H1 (cell line): Measurements from ENCODE around the gene RNF175. TPM values are rescaled to one million over a fixed set of nuclear protein-coding genes. Genes with fewer than 3 reads are reported as not detected.

Experiments used
- CTCF ChIA-PET: fragments of 300-600 bp; sonication (Branson Sonifier 250); formaldehyde crosslinking; loops from one replicate; lab custom pipeline; 2021; ENCODE audit not compliant: partially characterized antibody; lab: Charles Lee
- POLR2A ChIA-PET: fragments of 300-600 bp; sonication (Branson Sonifier 250); formaldehyde crosslinking; loops from one replicate; lab custom pipeline; 2021; ENCODE audit warnings: inconsistent platforms; ENCODE audit not compliant: partially characterized antibody; lab: Charles Lee
- DNase-seq, 2 experiments: peaks; one replicate each; pipeline versions ENCODE4 v3.0.0 to v3.0.0-alpha.2; 2010 to 2022; ENCODE audit warnings: low spot score in 2 of 2, low read depth in 1 of 2, mixed read lengths in 1 of 2
- FAIRE-seq: peaks from 2 replicates; lab custom pipeline; 2011; peaks lifted over from hg19 to GRCh38; lab: Jason Lieb, UNC
- H2AFZ ChIP-seq: 2 replicates; pipeline ENCODE4 v1.8.1; 2012; ENCODE audit warnings: low read length, inconsistent platforms
- H2AK5ac ChIP-seq: 2 replicates; pipeline ENCODE4 v1.6.1; 2013; ENCODE audit warnings: low read depth, low read length
- H2BK120ac ChIP-seq: replicated peaks from 2 replicates; pipeline ENCODE3; 2013; ENCODE audit warnings: low read depth, low read length, inconsistent platforms
- H2BK12ac ChIP-seq: 2 replicates; pipeline ENCODE4 v1.6.1; 2013; ENCODE audit warnings: low read depth, low read length
- H2BK15ac ChIP-seq: 2 replicates; pipeline ENCODE4 v1.6.1; 2013; ENCODE audit warnings: low read length
- H2BK20ac ChIP-seq: 2 replicates; pipeline ENCODE4 v1.6.1; 2013; ENCODE audit warnings: low read length
- H2BK5ac ChIP-seq: 2 replicates; pipeline ENCODE4 v1.6.1; 2013; ENCODE audit warnings: low read depth, low read length
- H3K14ac ChIP-seq: 2 replicates; pipeline ENCODE4 v1.6.1; 2013; ENCODE audit warnings: inconsistent platforms; ENCODE audit not compliant: insufficient read length
- H3K18ac ChIP-seq: 2 replicates; pipeline ENCODE4 v1.6.1; 2013; ENCODE audit warnings: low read length; ENCODE audit errors: extremely low read depth
- H3K23ac ChIP-seq: 2 replicates; pipeline ENCODE4 v1.6.1; 2013; ENCODE audit warnings: inconsistent platforms; ENCODE audit not compliant: insufficient read length
- H3K23me2 ChIP-seq: 2 replicates; pipeline ENCODE4 v1.6.1; 2013; ENCODE audit warnings: low read depth, low read length
- H3K27ac ChIP-seq: 2 replicates; pipeline ENCODE4 v1.6.1; 2011; ENCODE audit warnings: low read depth, low read length, inconsistent platforms
- H3K27me3 ChIP-seq, 4 experiments: replicated peaks in 1 of 4; 1 replicate in 1 of 4; 2 replicates in 3 of 4; pipeline versions ENCODE4 v1.6.1 to v1.8.1; 2011 to 2013; ENCODE audit warnings: low read length in 3 of 4, mild to moderate bottlenecking in 3 of 4, inconsistent platforms in 2 of 4, mixed read lengths in 2 of 4, moderate library complexity in 1 of 4; ENCODE audit not compliant: control insufficient read depth in 3 of 4, insufficient read depth in 3 of 4; ENCODE audit errors: extremely low read depth in 1 of 4
- H3K36me3 ChIP-seq, 4 experiments: 2 replicates each; pipeline versions ENCODE4 v1.6.1 to v1.8.1; 2011 to 2013; ENCODE audit warnings: mild to moderate bottlenecking in 4 of 4, low read length in 3 of 4, moderate library complexity in 2 of 4, control low read depth in 1 of 4, inconsistent platforms in 1 of 4; ENCODE audit not compliant: insufficient read depth in 4 of 4, control insufficient read depth in 2 of 4
- H3K4ac ChIP-seq: replicated peaks from 2 replicates; pipeline ENCODE3; 2013; ENCODE audit warnings: low read length, low read depth, mixed read lengths, inconsistent platforms; ENCODE audit not compliant: insufficient read length
- H3K4me1 ChIP-seq, 4 experiments: replicated peaks in 1 of 4; 1 replicate in 1 of 4; 2 replicates in 3 of 4; pipeline versions ENCODE4 v1.6.1 to v1.8.1; 2011 to 2013; ENCODE audit warnings: low read length in 3 of 4, inconsistent platforms in 2 of 4, mixed read lengths in 1 of 4; ENCODE audit not compliant: insufficient read depth in 4 of 4, control insufficient read depth in 3 of 4
- H3K4me2 ChIP-seq, 2 experiments: 2 replicates each; pipeline versions ENCODE4 v1.6.1 to v1.8.1; 2011 to 2013; ENCODE audit warnings: low read depth in 2 of 2, low read length in 2 of 2, control low read depth in 1 of 2, inconsistent platforms in 1 of 2, mild to moderate bottlenecking in 1 of 2; ENCODE audit not compliant: insufficient read depth in 1 of 2
- H3K4me3 ChIP-seq, 4 experiments: fragments of 200-600, 300-600 bp in 1 of 4; sonication (generic), shearing (Covaris generic), sonication (Bioruptor Twin) in 1 of 4; 2 replicates each; pipeline versions ENCODE4 v1.5.1 to v1.8.1; 2011 to 2016; ENCODE audit warnings: low read length in 4 of 4, low read depth in 3 of 4, control low read depth in 2 of 4, inconsistent platforms in 2 of 4, mild to moderate bottlenecking in 2 of 4, mixed read lengths in 1 of 4, moderate library complexity in 1 of 4; ENCODE audit not compliant: insufficient read depth in 2 of 4; ENCODE audit errors: extremely low read depth in 1 of 4
- H3K56ac ChIP-seq: replicated peaks from 2 replicates; pipeline ENCODE3; 2013; ENCODE audit warnings: low read depth, mild to moderate bottlenecking, mixed read lengths, low read length, inconsistent platforms; ENCODE audit not compliant: insufficient read length
- H3K79me1 ChIP-seq: 2 replicates; pipeline ENCODE4 v1.6.1; 2013; ENCODE audit warnings: low read depth, low read length, control low read depth
- H3K79me2 ChIP-seq, 2 experiments: 2 replicates each; pipeline versions ENCODE4 v1.6.1 to v1.8.1; 2012 to 2013; ENCODE audit warnings: low read length in 2 of 2, mild to moderate bottlenecking in 2 of 2, inconsistent platforms in 1 of 2; ENCODE audit not compliant: insufficient read depth in 2 of 2, control insufficient read depth in 1 of 2
- H3K9ac ChIP-seq, 4 experiments: replicated peaks in 1 of 4; 1 replicate in 1 of 4; 2 replicates in 3 of 4; pipeline versions ENCODE4 v1.6.1 to v1.8.1; 2011 to 2013; ENCODE audit warnings: low read depth in 3 of 4, low read length in 3 of 4, control low read depth in 2 of 4, mild to moderate bottlenecking in 2 of 4, moderate library complexity in 2 of 4, inconsistent platforms in 1 of 4; ENCODE audit errors: extremely low read depth in 1 of 4
- H3K9me3 ChIP-seq, 2 experiments: 2 replicates each; pipeline versions ENCODE4 v1.6.1 to v1.8.1; 2012 to 2013; ENCODE audit warnings: mild to moderate bottlenecking in 2 of 2, moderate library complexity in 2 of 2, control low read depth in 1 of 2, inconsistent platforms in 1 of 2, low read depth in 1 of 2, low read length in 1 of 2, mixed read lengths in 1 of 2; ENCODE audit not compliant: insufficient read depth in 2 of 2
- H4K20me1 ChIP-seq, 2 experiments: replicated peaks in 1 of 2; 2 replicates each; pipeline versions ENCODE3 to v1.8.1; 2011 to 2013; ENCODE audit warnings: inconsistent platforms in 2 of 2, low read length in 2 of 2, mild to moderate bottlenecking in 1 of 2; ENCODE audit not compliant: insufficient read depth in 2 of 2, control insufficient read depth in 1 of 2
- H4K5ac ChIP-seq: 2 replicates; pipeline ENCODE4 v1.6.1; 2013; ENCODE audit warnings: low read length, low read depth, mixed read lengths, inconsistent platforms; ENCODE audit not compliant: insufficient read length
- H4K8ac ChIP-seq: 2 replicates; pipeline ENCODE4 v1.8.0; 2013; ENCODE audit warnings: mild to moderate bottlenecking, moderate library complexity, low read length, inconsistent platforms; ENCODE audit not compliant: insufficient read depth; ENCODE audit errors: extremely low read depth
- H4K91ac ChIP-seq: replicated peaks from 2 replicates; pipeline ENCODE3; 2013; ENCODE audit warnings: low read length, mixed read lengths, inconsistent platforms; ENCODE audit not compliant: insufficient read length
- EGR1 ChIP-seq: IDR thresholded peaks from 2 replicates; pipeline ENCODE4 v1.6.1; 2011; ENCODE audit warnings: low read depth, low read length, borderline replicate concordance
- MAFK ChIP-seq: IDR thresholded peaks from 2 replicates; pipeline ENCODE4 v1.6.1; 2012; ENCODE audit warnings: low read depth, mild to moderate bottlenecking, improper control_type of control experiment, low read length
- POU5F1 ChIP-seq: IDR thresholded peaks from 2 replicates; pipeline ENCODE4 v1.6.1; 2011; ENCODE audit warnings: low read depth, mild to moderate bottlenecking, low read length, moderate library complexity
- RAD21 ChIP-seq, 2 experiments: IDR thresholded peaks in 1 of 2; conservative IDR thresholded peaks in 1 of 2; 2 replicates each; pipeline ENCODE4 v1.6.1; 2011; ENCODE audit warnings: low read depth in 2 of 2, low read length in 2 of 2, improper control_type of control experiment in 1 of 2, inconsistent platforms in 1 of 2, mild to moderate bottlenecking in 1 of 2, moderate library complexity in 1 of 2
- SIN3A ChIP-seq, 2 experiments: IDR thresholded peaks in 1 of 2; conservative IDR thresholded peaks in 1 of 2; 2 replicates each; pipeline ENCODE4 v1.6.1; 2011 to 2012; ENCODE audit warnings: low read length in 2 of 2, improper control_type of control experiment in 1 of 2, low read depth in 1 of 2, mild to moderate bottlenecking in 1 of 2
- TAF7 ChIP-seq: optimal IDR thresholded peaks from 2 replicates; pipeline ENCODE3; 2011; ENCODE audit warnings: low read depth, mild to moderate bottlenecking, inconsistent platforms, low read length, moderate library complexity, borderline replicate concordance
- WGBS, 2 experiments: shearing (Covaris generic) in 1 of 2; methylation state at CpG; one replicate each; pipeline versions ENCODE4 v1.1.6 to v1.1.7; 2013 to 2015; ENCODE audit warnings: low lambda C conversion rate in 2 of 2, mixed read lengths in 2 of 2, inconsistent platforms in 1 of 2, low coverage in 1 of 2, missing lambda C conversion rate in 1 of 2; ENCODE audit not compliant: insufficient replicate concordance in 2 of 2, insufficient coverage in 1 of 2, insufficient read length in 1 of 2; ENCODE audit errors: extremely low coverage in 1 of 2, missing lambda C conversion rate in 1 of 2; 5-methylcytosine and 5-hydroxymethylcytosine counted together
- polyA plus RNA-seq, 7 experiments: library from polyadenylated mRNA; depleted of rRNA in 3 of 7; stranded (reverse) in 5 of 7; unstranded in 2 of 7; fragments of >200 nt in 5 of 7; fragments of 200-250 nt in 2 of 7; gene quantifications; 1 replicate in 5 of 7; 2 replicates in 1 of 7; 4 replicates in 1 of 7; pipeline versions ENCODE4 v1.2.1 to v1.2.3, GENCODE V29; 2011 to 2013; ENCODE audit warnings: missing spikeins in 2 of 7, mixed read lengths in 2 of 7
- total RNA-seq: library from RNA; stranded (reverse); fragmentation: NEBNext Ultra II Directional; extraction: Animal tissue kit (Norgen Biotek cat#: 25700); gene quantifications from 2 replicates; pipeline ENCODE4 v1.2.1, GENCODE V29; 2021
- TF ChIP-seq, protein P1 (sequence below), 3 experiments: IDR thresholded peaks; 1 replicate in 2 of 3; 2 replicates in 1 of 3; pipeline versions ENCODE4 v1.5.1 to v1.6.1; 2011; ENCODE audit warnings: low read length in 3 of 3, mild to moderate bottlenecking in 3 of 3, inconsistent platforms in 2 of 3, low read depth in 1 of 3, moderate library complexity in 1 of 3; ENCODE audit not compliant: insufficient read depth in 1 of 3; ENCODE audit errors: control extremely low read depth in 1 of 3

Gene RNF175
- total and polyA plus RNA-seq, 2 of the 8 experiments (the other 6 are each of a cell fraction or from before 2014, with no cell fraction given) = 7.9 to 9.8 TPM

DNA sequence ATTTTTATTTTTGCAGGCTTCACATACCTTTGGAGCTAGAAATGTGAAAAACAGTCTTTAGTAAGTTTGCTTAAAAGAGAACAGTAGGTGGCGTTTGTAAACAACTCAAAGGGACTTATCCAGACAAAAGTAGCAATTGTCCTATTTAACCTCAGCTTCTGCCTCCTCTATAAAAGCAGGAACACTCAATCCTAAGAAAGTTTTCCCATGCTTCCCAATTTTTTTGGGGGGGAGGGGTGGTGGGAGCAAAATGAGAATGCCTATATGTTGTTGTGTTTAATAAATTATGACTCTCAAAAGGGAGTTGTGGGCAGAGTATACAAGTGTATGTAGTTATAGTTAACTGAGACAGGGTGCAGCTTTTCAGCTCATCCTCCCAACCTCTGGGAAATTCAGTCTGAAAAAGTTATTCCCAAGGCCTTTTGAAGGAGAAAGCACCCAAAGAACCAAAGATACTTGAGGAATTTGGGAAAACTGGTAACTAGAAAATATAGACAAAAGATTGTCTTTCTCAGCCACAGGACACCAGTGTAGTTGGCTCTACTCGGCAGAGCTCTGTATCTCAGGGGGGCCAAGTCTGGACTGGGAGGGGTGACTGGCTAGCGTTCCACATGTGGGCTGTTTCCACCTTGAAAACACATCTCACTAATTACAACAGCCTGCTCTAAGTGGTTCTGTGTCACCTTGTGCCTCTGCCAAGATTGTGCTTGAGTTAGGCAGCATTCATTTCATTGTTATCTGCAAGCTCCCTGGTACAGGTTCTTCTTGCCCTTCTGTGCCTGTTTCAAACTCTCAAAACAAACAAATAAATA, 26.3 kb upstream of the RNF175 start:
- Histone ChIP-seq H3K79me1 (peaks cover 4% of the 10 kb centered on the region; the same call in 1 of the 2 replicates), H3K4me3 (peak overlapping the region; percentile 80 to 94 (median 94)), H2BK5ac (no peak overlapping the region), H2BK120ac (no peak overlapping the region), H4K8ac (no peak overlapping the region), H3K4me2 (peak overlapping the region; percentile 85 to 96), H3K36me3 (peaks cover 6 to 42% (median 31%) of the 10 kb centered on the region in 4 experiments), H3K4ac (no peak overlapping the region), H3K4me1 (peaks cover 1 to 17% (median 9%) of the 10 kb centered on the region in 4 experiments), H3K23me2 (peaks cover 18% of the 10 kb centered on the region), H4K20me1 (peaks cover 6 to 22% of the 10 kb centered on the region in 2 experiments), H3K23ac (no peak overlapping the region), H2BK12ac (no peak overlapping the region), H4K5ac (peak overlapping the region; percentile 8), H2BK20ac (no peak overlapping the region), H3K9ac (peak overlapping the region; percentile 30 to 53 (median 34); a peak in 5 of 7 replicates), H3K14ac (no peak overlapping the region), H2AK5ac (0 out of 2 replicates have a peak overlapping the region, but pooled peaks have one; percentile 66), H3K27me3 (no peaks in the 10 kb centered on the region), H2BK15ac (no peak overlapping the region), H3K56ac (no peak overlapping the region), H3K18ac (peak overlapping the region; percentile 76), H3K9me3 (no peaks in the 10 kb centered on the region), H4K91ac (no peak overlapping the region), H3K27ac (no peak overlapping the region), H2AFZ (no peak overlapping the region), H3K79me2 (peaks cover 15 to 55% of the 10 kb centered on the region in 2 experiments)
- POLR2A ChIA-PET = interaction anchor here (0.6 to 2.8 kb wide), 12 partner anchors 9 to 320 kb away, joined by 3 to 11 read pairs (median 3); partner anchors contain the start of gene TMEM131L
- whole genome bisulfite sequencing, 2 experiments = 9% methylated on average over 3 of the region's 3 CpGs; no CpG with 5 or more reads in 1 of the 2 experiments
- peak; percentile 68 for FAIRE-seq
- CTCF ChIA-PET = interaction anchor here (0.6 to 3.1 kb wide), 13 partner anchors 9 to 563 kb away, joined by 3 to 28 read pairs (median 3); no protein-coding TSS in a partner anchor
- DNase-seq = no peak
- TF ChIP-seq TAF7 (peak; percentile 20), RAD21 (IDR thresholded peaks at IDR 0.05 in 1 of 2, conservative IDR thresholded peaks at IDR 0.05 in 1 of 2; ENCODE audit: low read depth in 2 of 2, low read length in 2 of 2) (peak in 1 of 2 experiments; percentile 30; a peak in 2 of 4 replicates), POU5F1 (no peak), EGR1 (no peak), SIN3A (conservative IDR thresholded peaks at IDR 0.05 in 1 of 2, IDR thresholded peaks at IDR 0.05 in 1 of 2; ENCODE audit: low read depth in 1 of 2, low read length in 2 of 2) (0 out of 4 replicates have a peak, but pooled peaks of 1 of the 2 experiments have one; percentile 5), MAFK (no peak)
- TF ChIP-seq, protein P1, sequence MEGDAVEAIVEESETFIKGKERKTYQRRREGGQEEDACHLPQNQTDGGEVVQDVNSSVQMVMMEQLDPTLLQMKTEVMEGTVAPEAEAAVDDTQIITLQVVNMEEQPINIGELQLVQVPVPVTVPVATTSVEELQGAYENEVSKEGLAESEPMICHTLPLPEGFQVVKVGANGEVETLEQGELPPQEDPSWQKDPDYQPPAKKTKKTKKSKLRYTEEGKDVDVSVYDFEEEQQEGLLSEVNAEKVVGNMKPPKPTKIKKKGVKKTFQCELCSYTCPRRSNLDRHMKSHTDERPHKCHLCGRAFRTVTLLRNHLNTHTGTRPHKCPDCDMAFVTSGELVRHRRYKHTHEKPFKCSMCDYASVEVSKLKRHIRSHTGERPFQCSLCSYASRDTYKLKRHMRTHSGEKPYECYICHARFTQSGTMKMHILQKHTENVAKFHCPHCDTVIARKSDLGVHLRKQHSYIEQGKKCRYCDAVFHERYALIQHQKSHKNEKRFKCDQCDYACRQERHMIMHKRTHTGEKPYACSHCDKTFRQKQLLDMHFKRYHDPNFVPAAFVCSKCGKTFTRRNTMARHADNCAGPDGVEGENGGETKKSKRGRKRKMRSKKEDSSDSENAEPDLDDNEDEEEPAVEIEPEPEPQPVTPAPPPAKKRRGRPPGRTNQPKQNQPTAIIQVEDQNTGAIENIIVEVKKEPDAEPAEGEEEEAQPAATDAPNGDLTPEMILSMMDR (IDR thresholded peaks at IDR 0.05; ENCODE audit: control extremely low read depth in 1 of 3, insufficient read depth in 1 of 3, low read depth in 1 of 3, low read length in 3 of 3) = peak in 2 of 3 experiments; percentile 17 to 37; a peak in 2 of 4 replicates
